ENCODE results near the gene ZNF311. TPM values are rescaled to one million over a fixed set of nuclear protein-coding genes. Genes with fewer than 3 reads are reported as not detected.

Gene ZNF311
- total and polyA plus RNA-seq, 9 of the 15 experiments (the other 6 are each of a cell fraction or from before 2014, with no cell fraction given), result 5.1 to 10.0 (median 7.5) TPM

GRCh38 chr6:28981833-28982475 is 23.2 kb downstream of the ZNF311 start (continued):
- TF ChIP-seq ZHX1 (conservative IDR thresholded peaks at IDR 0.05; ENCODE audit: low read length) (no peak), NFYB (IDR thresholded peaks at IDR 0.05; ENCODE audit: extremely low read depth, insufficient read length) (peak; percentile 67), ZNF384 (IDR thresholded peaks at IDR 0.05; ENCODE audit: low read depth, low read length) (peak; percentile 29; the same call in 1 of the 2 replicates), TAF1 (IDR thresholded peaks at IDR 0.05; ENCODE audit: control insufficient read depth, extremely low read depth, insufficient read depth, low read length, severe bottlenecking) (no peak), TCF7L2 (IDR thresholded peaks at IDR 0.05; ENCODE audit: low read depth, low read length) (no peak), MTA1 (IDR thresholded peaks at IDR 0.05; ENCODE audit: borderline replicate concordance) (peak; percentile 88), FOXP1 (CRISPR knock-in tag; IDR thresholded peaks at IDR 0.05) (no peak), ELF4 (CRISPR knock-in tag; IDR thresholded peaks at IDR 0.05) (no peak), CBX5 (IDR thresholded peaks at IDR 0.05; ENCODE audit: borderline replicate concordance, low read depth) (no peak), PRMT5 (CRISPR knock-in tag; IDR thresholded peaks at IDR 0.05) (no peak), NUFIP1 (IDR thresholded peaks at IDR 0.05; ENCODE audit: partially characterized antibody) (no peak), HMG20A (CRISPR knock-in tag; conservative IDR thresholded peaks at IDR 0.05) (no peak), SMAD2 (IDR thresholded peaks at IDR 0.05; ENCODE audit: low read depth, low read length) (no peak), PHF21A (IDR thresholded peaks at IDR 0.05; ENCODE audit: borderline replicate concordance, low read depth) (no peak), MCM3 (IDR thresholded peaks at IDR 0.05) (no peak), PPARD (CRISPR knock-in tag; IDR thresholded peaks at IDR 0.05) (0 out of 2 replicates have a peak, but pooled peaks have one; percentile 41), ATF6 (CRISPR knock-in tag; IDR thresholded peaks at IDR 0.05) (no peak), KAT2B (IDR thresholded peaks at IDR 0.05; ENCODE audit: low read depth, low read length) (no peak), FOXA1 (IDR thresholded peaks at IDR 0.05; ENCODE audit: borderline replicate concordance) (no peak), CHD4 (IDR thresholded peaks at IDR 0.05; ENCODE audit: insufficient read depth, insufficient replicate concordance, low read depth, low read length, poor library complexity, severe bottlenecking) (no peak), BRF2 (IDR thresholded peaks at IDR 0.05; ENCODE audit: borderline replicate concordance, insufficient read depth, insufficient read length) (no peak)
